Activated CD8-positive, alpha-beta memory T cell treated with anti-CD3 and anti-CD28 coated beads, Interleukin-2, amount 50 U/mL, for 48 hours (primary cell): ENCODE measurements around the gene ASPSCR1.

Source experiments
- DNase-seq: peaks from one replicate; pipeline ENCODE4 v3.0.0-alpha.2; 2020

ASPSCR1 gene

GRCh38 chr17:81984773-81985410, 7.5 kb downstream of the ASPSCR1 start:
- DNase-seq, result no peak

- no peak for DNase-seq
Measured at GRCh38 chr17:81986606-81987005, 9.2 kb downstream of the ASPSCR1 start.

- no peak for DNase-seq
Measured at GRCh38 chr17:81987161-81987770, 9.8 kb downstream of the ASPSCR1 start.

- DNase-seq, result no peak
Measured at GRCh38 chr17:81990836-81991683, 13.6 kb downstream of the ASPSCR1 start.

- no peak for DNase-seq
Measured at GRCh38 chr17:81991684-81992305, 14.4 kb downstream of the ASPSCR1 start.

- no peak for DNase-seq
Measured at GRCh38 chr17:81992306-81993102, 15.1 kb downstream of the ASPSCR1 start.

GRCh38 chr17:81993729-81994592, 16.5 kb downstream of the ASPSCR1 start:
- DNase-seq, result no peak

GRCh38 chr17:81994593-81995462, 17.4 kb downstream of the ASPSCR1 start:
- DNase-seq, result no peak

GRCh38 chr17:81995463-81996231, 18.2 kb downstream of the ASPSCR1 start:
- no peak for DNase-seq

GRCh38 chr17:81996232-81996756, 18.9 kb downstream of the ASPSCR1 start:
- DNase-seq, result no peak

GRCh38 chr17:81996757-81997441, 19.5 kb downstream of the ASPSCR1 start:
- no peak for DNase-seq

GRCh38 chr17:81998212-81998611, 20.8 kb downstream of the ASPSCR1 start:
- no peak for DNase-seq

- DNase-seq, result no peak
Measured at GRCh38 chr17:81998691-81999438, 21.4 kb downstream of the ASPSCR1 start.

GRCh38 chr17:81999587-81999975, 22.2 kb downstream of the ASPSCR1 start:
- no peak for DNase-seq

- DNase-seq, result no peak
Measured at GRCh38 chr17:81999976-82000802, 22.8 kb downstream of the ASPSCR1 start.

- DNase-seq, result no peak
Measured at GRCh38 chr17:82000803-82001570, 23.6 kb downstream of the ASPSCR1 start.
